Peyer's patch (tissue), 4 donors: ENCODE results near the gene DPCD. TPM values are rescaled to one million over a fixed set of nuclear protein-coding genes. Genes with fewer than 3 reads are reported as not detected.

Experiments
- DNase-seq, 3 donors: peaks; one replicate each; pipeline ENCODE4 v3.0.0-alpha.2; 2017 to 2019
- H3K27ac ChIP-seq, 4 donors: fragments of 200-600 bp; sonication (generic); one replicate each; pipeline ENCODE4 v1.5.1; 2016 to 2019
- H3K27me3 ChIP-seq, 2 donors: fragments of 200-600 bp; sonication (generic); one replicate each; pipeline ENCODE4 v1.5.1; 2019
- H3K36me3 ChIP-seq, 3 donors: fragments of 200-600 bp; sonication (generic); one replicate each; pipeline ENCODE4 v1.5.1; 2016 to 2019
- H3K4me1 ChIP-seq, 4 donors: fragments of 200-600 bp; sonication (generic); one replicate each; pipeline ENCODE4 v1.5.1; 2016 to 2019
- H3K4me3 ChIP-seq, 4 donors: fragments of 200-600 bp; sonication (generic); 1 replicate in 3 of 4; 2 replicates in 1 of 4; pipeline ENCODE4 v1.5.1; 2016 to 2019; ENCODE audit warnings: mild to moderate bottlenecking in 1 of 4
- H3K9me3 ChIP-seq, 4 donors: fragments of 200-600 bp; sonication (generic); one replicate each; pipeline ENCODE4 v1.5.1; 2016 to 2019; ENCODE audit warnings: mild to moderate bottlenecking in 1 of 4
- POLR2A ChIP-seq, 2 donors: fragments of 450-650 bp; IDR thresholded peaks; one replicate each; pipeline ENCODE4 v1.5.1; 2017; ENCODE audit warnings: antibody characterized with exemption in 2 of 2, mild to moderate bottlenecking in 2 of 2, moderate library complexity in 2 of 2
- total RNA-seq, 4 donors: library from RNA; depleted of rRNA; stranded (reverse); fragments of >200 nt; gene quantifications; one replicate each; pipeline ENCODE4 v1.1.0, GENCODE V29; 2016
- TF ChIP-seq, protein P1 (sequence below), 6 experiments: fragments of 450-650 bp in 4 of 6; fragments of 200-600 bp in 2 of 6; sonication (generic) in 1 of 6; IDR thresholded peaks; one replicate each; pipeline ENCODE4 v1.5.1; 2017 to 2019; ENCODE audit warnings: antibody characterized with exemption in 6 of 6, mild to moderate bottlenecking in 3 of 6, moderate library complexity in 1 of 6

DPCD gene
- total RNA-seq, 4 donors from 2014 or later, result 2.3 to 14.0 (median 8.5) TPM

DNA sequence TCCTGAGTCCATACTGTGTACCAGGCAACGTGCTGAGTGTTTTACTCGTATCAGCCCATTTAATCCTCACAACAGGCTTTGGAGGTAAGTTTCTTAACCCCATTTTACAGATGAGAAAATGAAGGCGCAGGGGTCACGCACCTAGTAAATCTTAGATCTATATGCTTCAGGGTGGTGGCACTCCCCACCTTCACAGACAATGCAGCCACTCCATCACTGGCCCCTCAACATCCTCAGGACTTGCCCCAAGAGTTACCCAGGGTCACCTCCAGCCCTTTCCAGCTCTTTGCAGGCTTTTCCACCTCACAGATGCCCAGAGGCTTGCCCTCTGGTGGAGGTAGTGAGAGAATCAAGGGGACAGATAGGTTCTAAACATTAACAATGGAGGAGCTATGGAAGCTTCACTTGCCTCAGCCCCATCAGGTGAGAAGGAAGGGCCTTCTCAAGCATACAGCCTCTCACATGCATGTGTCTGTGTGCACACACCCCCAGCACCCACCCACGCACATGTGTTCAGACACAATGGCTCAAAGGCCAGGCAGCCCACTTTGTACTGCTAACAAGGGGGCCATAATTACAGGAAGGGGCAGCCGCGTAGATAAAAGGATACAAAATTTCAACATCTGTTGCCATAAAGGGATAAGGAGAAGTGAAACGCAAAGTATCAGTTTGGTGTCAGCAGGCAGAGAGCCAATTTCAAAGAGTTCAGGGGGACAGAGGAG, 29.1 kb downstream of the DPCD start:
- Histone ChIP-seq H3K27ac (no peak overlapping the region), H3K9me3 (no peaks in the 10 kb centered on the region), H3K36me3 (peaks cover 0 to 47% (median 0%) of the 10 kb centered on the region in 3 donors), H3K4me1 (no peaks in the 10 kb centered on the region), H3K27me3 (no peaks in the 10 kb centered on the region), H3K4me3 (no peak overlapping the region)
- no peak for DNase-seq
- TF ChIP-seq, protein P1, sequence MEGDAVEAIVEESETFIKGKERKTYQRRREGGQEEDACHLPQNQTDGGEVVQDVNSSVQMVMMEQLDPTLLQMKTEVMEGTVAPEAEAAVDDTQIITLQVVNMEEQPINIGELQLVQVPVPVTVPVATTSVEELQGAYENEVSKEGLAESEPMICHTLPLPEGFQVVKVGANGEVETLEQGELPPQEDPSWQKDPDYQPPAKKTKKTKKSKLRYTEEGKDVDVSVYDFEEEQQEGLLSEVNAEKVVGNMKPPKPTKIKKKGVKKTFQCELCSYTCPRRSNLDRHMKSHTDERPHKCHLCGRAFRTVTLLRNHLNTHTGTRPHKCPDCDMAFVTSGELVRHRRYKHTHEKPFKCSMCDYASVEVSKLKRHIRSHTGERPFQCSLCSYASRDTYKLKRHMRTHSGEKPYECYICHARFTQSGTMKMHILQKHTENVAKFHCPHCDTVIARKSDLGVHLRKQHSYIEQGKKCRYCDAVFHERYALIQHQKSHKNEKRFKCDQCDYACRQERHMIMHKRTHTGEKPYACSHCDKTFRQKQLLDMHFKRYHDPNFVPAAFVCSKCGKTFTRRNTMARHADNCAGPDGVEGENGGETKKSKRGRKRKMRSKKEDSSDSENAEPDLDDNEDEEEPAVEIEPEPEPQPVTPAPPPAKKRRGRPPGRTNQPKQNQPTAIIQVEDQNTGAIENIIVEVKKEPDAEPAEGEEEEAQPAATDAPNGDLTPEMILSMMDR (IDR thresholded peaks at IDR 0.05), result no peak
- no peak for TF ChIP-seq POLR2A (IDR thresholded peaks at IDR 0.05)

DNA sequence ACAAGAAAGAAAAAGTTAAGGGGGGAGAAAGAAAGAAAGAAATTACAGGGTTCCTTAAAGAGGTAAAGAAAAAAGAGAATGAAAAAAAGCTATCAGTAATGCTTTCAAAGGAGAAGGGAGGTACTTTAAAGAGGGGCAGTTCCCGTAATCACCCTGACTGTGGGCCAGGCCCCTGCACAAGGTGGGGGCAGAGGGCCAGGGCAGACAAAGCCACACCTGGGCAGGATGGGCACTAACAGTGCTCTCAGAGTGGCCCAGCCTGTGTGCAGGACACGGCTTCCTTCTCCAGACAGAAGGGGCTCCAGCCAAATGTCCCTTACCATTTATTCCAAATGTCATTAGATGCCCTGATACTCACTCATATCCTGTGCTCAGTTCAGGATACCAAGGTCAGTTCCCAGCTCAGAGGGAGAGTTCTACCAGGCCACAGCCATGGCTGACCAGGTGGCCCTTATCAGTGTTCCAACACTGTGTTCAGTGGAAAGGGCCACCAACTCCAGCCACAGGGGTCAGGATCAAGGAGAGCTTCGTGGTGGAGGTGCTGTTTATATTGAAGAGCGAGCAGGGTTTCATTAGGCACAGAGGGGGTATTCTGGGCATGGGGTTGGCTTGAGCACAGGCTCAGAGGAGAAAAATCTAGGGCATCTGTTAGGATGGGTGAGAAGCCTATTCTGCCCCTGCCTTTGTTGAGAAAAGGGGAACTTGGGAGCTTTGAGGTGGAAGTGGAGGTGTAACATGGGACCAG, 29.9 kb downstream of the DPCD start:
- no peak overlapping the region for H3K27ac ChIP-seq
- H3K36me3 ChIP-seq, result peaks cover 0 to 52% (median 0%) of the 10 kb centered on the region in 3 donors
- no peaks in the 10 kb centered on the region for H3K4me1 ChIP-seq
- no peaks in the 10 kb centered on the region for H3K27me3 ChIP-seq
- TF ChIP-seq POLR2A (IDR thresholded peaks at IDR 0.05), result no peak
- TF ChIP-seq, protein P1 (IDR thresholded peaks at IDR 0.05), result no peak
- H3K9me3 ChIP-seq, result no peaks in the 10 kb centered on the region
- no peak for DNase-seq
- H3K4me3 ChIP-seq, result no peak overlapping the region

DNA sequence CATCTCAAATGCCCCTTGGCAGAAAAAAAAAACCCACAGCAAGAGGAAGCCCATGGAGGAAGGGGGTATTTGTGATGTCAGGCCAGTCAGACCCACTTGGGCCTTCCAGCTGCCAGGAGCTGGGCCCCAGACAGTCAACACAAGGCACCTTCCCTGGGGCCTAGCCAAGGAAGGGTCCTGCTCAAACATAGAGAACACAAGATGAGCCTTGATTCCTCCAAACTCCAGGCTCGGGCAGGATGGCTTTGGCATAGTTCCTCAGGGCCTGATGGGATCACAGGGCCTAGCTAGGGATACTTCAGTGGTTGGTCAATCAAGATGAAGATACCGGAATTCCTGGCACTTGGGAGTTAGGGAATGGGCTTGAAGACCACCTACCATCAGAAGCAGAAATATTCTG, 30.8 kb downstream of the DPCD start:
- no peak overlapping the region for H3K27ac ChIP-seq
- H3K36me3 ChIP-seq, result peaks cover 0 to 61% (median 0%) of the 10 kb centered on the region in 3 donors
- no peak for DNase-seq
- no peaks in the 10 kb centered on the region for H3K27me3 ChIP-seq
- H3K4me1 ChIP-seq, result no peaks in the 10 kb centered on the region
- no peaks in the 10 kb centered on the region for H3K9me3 ChIP-seq
- no peak overlapping the region for H3K4me3 ChIP-seq
- TF ChIP-seq, protein P1 (IDR thresholded peaks at IDR 0.05), result no peak
- TF ChIP-seq POLR2A (IDR thresholded peaks at IDR 0.05), result no peak

DNA sequence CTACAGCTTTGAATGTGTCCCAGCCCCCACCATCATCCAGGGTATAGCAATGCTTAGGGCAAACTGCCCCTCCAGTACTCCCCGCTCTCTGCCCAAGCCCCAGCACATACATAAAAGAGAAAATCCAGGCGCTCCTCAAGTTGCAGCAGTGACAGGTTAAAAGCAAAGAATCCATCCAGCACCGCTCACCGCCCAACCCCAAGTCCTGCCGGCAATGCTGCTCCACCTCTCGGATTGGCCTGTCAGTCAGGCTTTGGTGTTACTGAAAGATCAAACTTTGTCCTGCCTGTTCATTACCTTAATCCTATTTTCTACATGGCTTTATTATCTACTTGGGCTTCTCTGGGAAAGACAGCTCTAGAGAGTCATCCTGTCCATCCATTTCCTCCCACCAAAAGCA, 31.9 kb downstream of the DPCD start:
- no peak for DNase-seq
- no peaks in the 10 kb centered on the region for H3K9me3 ChIP-seq
- peaks cover 0 to 70% (median 0%) of the 10 kb centered on the region in 3 donors for H3K36me3 ChIP-seq
- H3K4me1 ChIP-seq, result no peaks in the 10 kb centered on the region
- no peak overlapping the region for H3K27ac ChIP-seq
- TF ChIP-seq, protein P1 (IDR thresholded peaks at IDR 0.05), result no peak
- no peak for TF ChIP-seq POLR2A (IDR thresholded peaks at IDR 0.05)
- H3K4me3 ChIP-seq, result no peak overlapping the region
- no peaks in the 10 kb centered on the region for H3K27me3 ChIP-seq

DNA sequence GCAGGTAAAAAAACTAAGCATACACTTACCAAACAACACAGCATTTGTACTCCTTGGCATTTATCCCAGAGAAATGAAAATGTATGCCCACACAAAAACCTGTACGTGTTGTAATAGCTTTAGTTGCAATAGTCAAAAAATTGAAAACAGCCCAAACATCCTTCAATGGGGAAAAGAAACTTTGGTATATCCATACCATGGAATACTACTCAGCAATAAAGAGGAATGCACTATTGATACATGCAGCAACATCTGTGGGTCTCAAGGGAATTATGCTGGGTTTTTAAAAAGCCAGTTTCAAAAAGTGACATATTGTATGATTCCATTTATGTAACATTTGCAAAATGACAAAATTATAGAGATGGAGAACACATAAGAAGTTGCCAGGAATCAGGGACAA, 35.4 kb downstream of the DPCD start:
- no peak overlapping the region for H3K27ac ChIP-seq
- TF ChIP-seq POLR2A (IDR thresholded peaks at IDR 0.05), result no peak
- TF ChIP-seq, protein P1 (IDR thresholded peaks at IDR 0.05), result no peak
- no peak overlapping the region for H3K4me3 ChIP-seq
- H3K4me1 ChIP-seq, result no peaks in the 10 kb centered on the region
- H3K27me3 ChIP-seq, result no peaks in the 10 kb centered on the region
- H3K36me3 ChIP-seq, result peaks cover 0 to 66% (median 0%) of the 10 kb centered on the region in 3 donors
- DNase-seq, result no peak
- no peaks in the 10 kb centered on the region for H3K9me3 ChIP-seq
